UCSD-AML1 (cell line): Measurements from ENCODE around the gene HUS1.
"Not testable (repeated sequence)": the region's sequence is repeated elsewhere in the genome, so short reads cannot be mapped to it uniquely, and the experiment has no call there.

Experiments used
- DNase-seq: peaks from one replicate; lab custom pipeline; 2025; ENCODE audit not compliant: unreplicated experiment; lab: John Stamatoyannopoulos, UW

Gene HUS1

GRCh38 chr7:47945261-47946015 is 34.0 kb downstream of the HUS1 start:
- DNase-seq = peak; percentile 24

- DNase-seq = no peak
Observed at GRCh38 chr7:47944536-47945260, 34.7 kb downstream of the HUS1 start.

- DNase-seq = no peak
Observed at GRCh38 chr7:47943676-47944474, 35.5 kb downstream of the HUS1 start.

GRCh38 chr7:47942651-47943050 is 36.8 kb downstream of the HUS1 start:
- not testable (repeated sequence) for DNase-seq

- no peak for DNase-seq
Observed at GRCh38 chr7:47942132-47942531, 37.3 kb downstream of the HUS1 start.

- no peak for DNase-seq
Observed at GRCh38 chr7:47941136-47941844, 38.1 kb downstream of the HUS1 start.

GRCh38 chr7:47940088-47941013 is 39.1 kb downstream of the HUS1 start:
- DNase-seq = no peak

- DNase-seq = no peak
Observed at GRCh38 chr7:47939425-47940036, 39.9 kb downstream of the HUS1 start.

GRCh38 chr7:47938574-47939165 is 40.7 kb downstream of the HUS1 start:
- DNase-seq = no peak

GRCh38 chr7:47937711-47938573 is 41.5 kb downstream of the HUS1 start:
- no peak for DNase-seq

- no peak for DNase-seq
Observed at GRCh38 chr7:47937065-47937687, 42.2 kb downstream of the HUS1 start.

- no peak for DNase-seq
Observed at GRCh38 chr7:47936323-47936722, 43.1 kb downstream of the HUS1 start.

- no peak for DNase-seq
Observed at GRCh38 chr7:47935336-47935735, 44.1 kb downstream of the HUS1 start.

GRCh38 chr7:47934831-47935230 is 44.6 kb downstream of the HUS1 start:
- DNase-seq = no peak

- DNase-seq = no peak
Observed at GRCh38 chr7:47933215-47933614, 46.2 kb downstream of the HUS1 start.

- no peak for DNase-seq
Observed at GRCh38 chr7:47932466-47933037, 46.9 kb downstream of the HUS1 start.

- no peak for DNase-seq
Observed at GRCh38 chr7:47932016-47932415, 47.4 kb downstream of the HUS1 start.
